Naive thymus-derived CD4-positive, alpha-beta T cell (primary cell): ENCODE measurements around the gene MYO7A. TPM values are rescaled to one million over a fixed set of nuclear protein-coding genes. Genes with fewer than 3 reads are reported as not detected.

Experiments used
- ATAC-seq: fragments of 150-1000 bp; cut with Tn5 transposase; 2 replicates; pipeline ENCODE4 v1.10.0; 2021; ENCODE audit warnings: mild to moderate bottlenecking, moderate library complexity
- CTCF ChIA-PET: fragments of 350-600 bp; sonication (Branson Sonifier 250); formaldehyde crosslinking; loops from one replicate; lab custom pipeline; 2021; ENCODE audit warnings: antibody characterized with exemption; lab: Charles Lee
- POLR2A ChIA-PET: fragments of 350-600 bp; sonication (Branson Sonifier 250); formaldehyde crosslinking; loops from one replicate; lab custom pipeline; 2021; ENCODE audit warnings: antibody characterized with exemption, inconsistent platforms; lab: Charles Lee
- DNase-seq, 9 donors: peaks; one replicate each; pipeline versions ENCODE4 v3.0.0 to v3.0.0-alpha.2; 2020 to 2022; ENCODE audit warnings: mixed read lengths in 1 of 9
- H3K27ac ChIP-seq: one replicate; pipeline ENCODE4 v1.7.0; 2013; ENCODE audit warnings: mild to moderate bottlenecking, low read depth, low read length, moderate library complexity
- H3K27me3 ChIP-seq, 2 donors: one replicate each; pipeline ENCODE4 v1.7.0; 2013; ENCODE audit warnings: low read length in 2 of 2, mild to moderate bottlenecking in 2 of 2, moderate library complexity in 2 of 2; ENCODE audit not compliant: control insufficient read depth in 2 of 2, insufficient read depth in 2 of 2
- H3K36me3 ChIP-seq, 3 experiments: 1 replicate in 2 of 3; 2 replicates in 1 of 3; pipeline ENCODE4 v1.7.0; 2013; ENCODE audit warnings: low read length in 3 of 3, mild to moderate bottlenecking in 3 of 3, moderate library complexity in 1 of 3; ENCODE audit not compliant: insufficient read depth in 3 of 3, control insufficient read depth in 2 of 3
- H3K4me1 ChIP-seq, 2 donors: one replicate each; pipeline ENCODE4 v1.7.0; 2013; ENCODE audit warnings: low read length in 2 of 2, mild to moderate bottlenecking in 2 of 2, moderate library complexity in 1 of 2; ENCODE audit not compliant: control insufficient read depth in 2 of 2, insufficient read depth in 2 of 2
- H3K4me3 ChIP-seq: 2 replicates; pipeline ENCODE4 v1.7.0; 2013; ENCODE audit warnings: mild to moderate bottlenecking, low read length
- H3K9me3 ChIP-seq, 3 experiments: 1 replicate in 2 of 3; 2 replicates in 1 of 3; pipeline ENCODE4 v1.7.0; 2013; ENCODE audit warnings: low read length in 3 of 3; ENCODE audit not compliant: control insufficient read depth in 2 of 3
- H3K27ac Mint-ChIP-seq, 9 donors: one replicate each; pipeline ENCODE4 v1.8.0; 2020 to 2022; ENCODE audit warnings: mixed read lengths in 9 of 9, mild to moderate bottlenecking in 8 of 9, moderate library complexity in 5 of 9, inconsistent platforms in 2 of 9
- H3K27me3 Mint-ChIP-seq, 5 donors: one replicate each; pipeline ENCODE4 v1.8.0; 2021 to 2022; ENCODE audit warnings: mixed read lengths in 5 of 5, mild to moderate bottlenecking in 1 of 5
- H3K36me3 Mint-ChIP-seq, 5 donors: one replicate each; pipeline ENCODE4 v1.8.0; 2020 to 2022; ENCODE audit warnings: mixed read lengths in 5 of 5, mild to moderate bottlenecking in 3 of 5, inconsistent platforms in 1 of 5
- H3K4me1 Mint-ChIP-seq, 7 donors: one replicate each; pipeline ENCODE4 v1.8.0; 2020 to 2022; ENCODE audit warnings: mixed read lengths in 7 of 7, mild to moderate bottlenecking in 3 of 7, inconsistent platforms in 1 of 7
- H3K4me3 Mint-ChIP-seq, 10 donors: one replicate each; pipeline ENCODE4 v1.8.0; 2020 to 2022; ENCODE audit warnings: mild to moderate bottlenecking in 10 of 10, mixed read lengths in 10 of 10, moderate library complexity in 6 of 10, inconsistent platforms in 2 of 10
- H3K9me3 Mint-ChIP-seq, 11 donors: one replicate each; pipeline ENCODE4 v1.8.0; 2020 to 2022; ENCODE audit warnings: mixed read lengths in 11 of 11, mild to moderate bottlenecking in 4 of 11, inconsistent platforms in 1 of 11, moderate library complexity in 1 of 11
- intact Hi-C, 2 donors: fragments of 100-400 bp; cut with micrococcal nuclease; formaldehyde crosslinking; loops; one replicate each; pipeline ENCODE4 v1.15.1; 2023
- polyA plus RNA-seq, 2 donors: library from polyadenylated mRNA; unstranded; fragments of 300-500 nt; fragmentation: Illumina TruSeq; gene quantifications; one replicate each; pipeline ENCODE4 v1.2.3, GENCODE V29; 2021
- total RNA-seq, 6 experiments: library from RNA in 5 of 6; stranded (reverse) in 5 of 6; gene quantifications; 1 replicate in 5 of 6; 2 replicates in 1 of 6; pipeline ENCODE4 v1.2.3 and lab custom pipeline; 2021 to 2026

Gene MYO7A
- total and polyA plus RNA-seq, 7 experiments from 2014 or later, result 0.07 to 2.5 (median 0.27) TPM; not detected in 2

DNA sequence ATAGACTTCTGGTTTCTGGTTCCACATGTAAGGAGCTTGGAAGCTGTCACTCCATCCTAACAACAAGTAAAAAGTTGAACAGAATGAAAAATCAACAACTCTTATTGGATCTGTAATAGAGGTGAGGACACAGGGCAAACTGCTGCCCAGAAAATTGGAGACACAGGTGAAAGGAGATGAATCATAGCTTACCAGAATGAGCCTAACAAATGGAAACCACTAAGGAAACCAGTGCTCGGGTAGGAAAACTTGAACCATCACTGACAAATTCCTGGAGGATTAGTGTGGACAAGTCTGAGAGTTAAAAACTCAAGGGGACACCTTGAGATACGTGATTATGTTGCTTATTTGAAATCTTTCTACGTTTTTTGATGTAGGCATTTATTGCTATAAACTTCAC is 121.4 kb downstream of the MYO7A start:
- peaks cover 0 to 4% (median 0%) of the 10 kb centered on the region in 7 donors for H3K4me1 Mint-ChIP-seq
- POLR2A ChIA-PET, result no interaction called here
- no peak overlapping the region for H3K4me3 Mint-ChIP-seq
- no peaks in the 10 kb centered on the region for H3K4me1 ChIP-seq
- H3K4me3 ChIP-seq, result no peak overlapping the region
- H3K9me3 ChIP-seq, result peaks cover 0 to 4% (median 0%) of the 10 kb centered on the region in 3 experiments
- H3K27ac ChIP-seq, result no peak overlapping the region
- no peak for ATAC-seq
- no peak overlapping the region for H3K27ac Mint-ChIP-seq
- H3K27me3 Mint-ChIP-seq, result peaks cover 0 to 5% (median 0%) of the 10 kb centered on the region in 5 donors
- peaks cover 0 to 30% (median 16%) of the 10 kb centered on the region in 11 donors for H3K9me3 Mint-ChIP-seq
- CTCF ChIA-PET, result interaction anchor here (1.0 kb wide), 1 partner anchor 122 kb away, joined by 3 read pairs; no protein-coding TSS in a partner anchor
- no peak for DNase-seq
- H3K36me3 Mint-ChIP-seq, result no peaks in the 10 kb centered on the region
- no peaks in the 10 kb centered on the region for H3K36me3 ChIP-seq
- no peaks in the 10 kb centered on the region for H3K27me3 ChIP-seq
- intact Hi-C loops, result no loop called here

DNA sequence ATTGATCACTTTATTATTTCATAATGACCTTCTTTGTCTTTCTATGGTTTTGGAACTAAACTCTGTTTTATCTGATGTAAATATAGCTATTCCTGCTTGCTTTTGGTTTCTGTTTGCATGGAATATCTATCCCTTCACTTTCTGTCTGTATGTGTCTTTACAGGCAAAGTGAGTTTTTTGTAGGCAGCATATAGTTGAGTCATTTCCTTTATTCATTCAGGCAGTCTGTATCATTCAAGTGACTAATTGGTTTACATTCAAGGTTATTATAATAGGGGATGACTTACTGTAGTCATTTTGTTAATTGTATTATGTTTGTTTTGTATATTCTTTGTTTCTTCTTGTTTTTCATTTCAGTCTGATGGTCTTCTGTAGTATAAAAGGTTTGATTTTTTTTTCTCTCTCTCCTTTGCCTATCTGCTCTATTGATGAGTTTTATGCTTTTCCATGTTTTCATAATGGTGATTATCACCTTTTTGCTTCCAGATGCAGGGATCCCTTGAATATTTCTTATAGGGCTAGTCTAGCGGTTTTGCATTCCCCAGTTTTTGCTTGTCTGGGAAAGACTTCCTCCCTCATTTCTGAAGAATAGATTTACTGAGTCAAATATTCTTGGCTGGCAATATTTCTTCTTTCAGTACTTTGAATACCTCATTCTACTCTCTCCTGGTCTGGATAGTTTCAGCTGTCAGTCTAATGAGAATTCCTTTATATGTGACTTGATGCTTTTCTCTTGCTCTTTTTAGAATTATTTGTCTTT is 123.0 kb downstream of the MYO7A start:
- H3K36me3 ChIP-seq, result no peaks in the 10 kb centered on the region
- H3K4me1 Mint-ChIP-seq, result no peaks in the 10 kb centered on the region
- ATAC-seq (no peak), DNase-seq (no peak)
- no peak overlapping the region for H3K27ac Mint-ChIP-seq
- no peak overlapping the region for H3K4me3 ChIP-seq
- H3K27me3 ChIP-seq, result no peaks in the 10 kb centered on the region
- intact Hi-C loops, result no loop called here
- H3K4me3 Mint-ChIP-seq, result no peak overlapping the region
- peaks cover 0 to 30% (median 16%) of the 10 kb centered on the region in 11 donors for H3K9me3 Mint-ChIP-seq
- H3K27ac ChIP-seq, result no peak overlapping the region
- H3K27me3 Mint-ChIP-seq, result peaks cover 0 to 12% (median 3%) of the 10 kb centered on the region in 5 donors
- ChIA-PET POLR2A (no interaction called here), CTCF (interaction anchor here (0.5 kb wide), 1 partner anchor 997 kb away, joined by 3 read pairs; no protein-coding TSS in a partner anchor)
- no peaks in the 10 kb centered on the region for H3K4me1 ChIP-seq
- no peaks in the 10 kb centered on the region for H3K36me3 Mint-ChIP-seq
- H3K9me3 ChIP-seq, result peaks cover 0 to 4% (median 0%) of the 10 kb centered on the region in 3 experiments

GRCh38 chr11:77252555-77253270 is 124.7 kb downstream of the MYO7A start:
- Histone ChIP-seq H3K27me3 (no peaks in the 10 kb centered on the region), H3K36me3 (no peaks in the 10 kb centered on the region), H3K27ac (no peak overlapping the region), H3K4me1 (no peaks in the 10 kb centered on the region), H3K9me3 (peaks cover 0 to 4% (median 0%) of the 10 kb centered on the region in 3 experiments), H3K4me3 (no peak overlapping the region)
- Mint-ChIP-seq H3K36me3 (no peaks in the 10 kb centered on the region), H3K27ac (no peak overlapping the region), H3K27me3 (peaks cover 0 to 12% (median 5%) of the 10 kb centered on the region in 5 donors), H3K9me3 (peaks cover 0 to 30% (median 16%) of the 10 kb centered on the region in 11 donors), H3K4me3 (no peak overlapping the region), H3K4me1 (no peaks in the 10 kb centered on the region)
- ChIA-PET CTCF (no interaction called here), POLR2A (no interaction called here)
- DNase-seq, result no peak
- no peak for ATAC-seq
- intact Hi-C loops, result no loop called here

DNA sequence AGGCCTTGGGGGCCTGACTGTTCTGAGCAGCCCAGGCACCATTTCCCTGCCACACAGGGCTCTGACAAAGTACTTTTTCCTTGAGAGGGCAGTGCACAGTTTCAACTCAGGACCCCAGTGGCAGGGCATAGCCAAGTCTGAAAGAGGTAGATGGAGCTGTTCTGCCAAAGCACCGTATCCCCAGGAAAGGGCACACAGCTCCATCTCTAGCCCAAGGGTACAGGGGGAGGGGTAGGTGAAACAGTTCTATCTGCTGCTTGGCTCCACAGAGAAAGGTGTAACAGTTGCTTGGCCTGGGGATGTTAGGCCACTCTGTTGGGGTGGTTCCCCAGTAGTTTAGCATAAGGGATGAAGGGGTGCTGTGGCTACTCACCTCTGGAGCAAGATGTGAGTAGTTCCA is 125.6 kb downstream of the MYO7A start:
- Mint-ChIP-seq H3K9me3 (peaks cover 0 to 30% (median 16%) of the 10 kb centered on the region in 11 donors), H3K4me3 (no peak overlapping the region), H3K27ac (no peak overlapping the region), H3K36me3 (no peaks in the 10 kb centered on the region), H3K4me1 (no peaks in the 10 kb centered on the region), H3K27me3 (peaks cover 0 to 18% (median 11%) of the 10 kb centered on the region in 5 donors)
- H3K27ac ChIP-seq, result no peak overlapping the region
- intact Hi-C loops, result no loop called here
- no peaks in the 10 kb centered on the region for H3K4me1 ChIP-seq
- ATAC-seq, result no peak
- no peak overlapping the region for H3K4me3 ChIP-seq
- H3K9me3 ChIP-seq, result peaks cover 0 to 4% (median 0%) of the 10 kb centered on the region in 3 experiments
- no peaks in the 10 kb centered on the region for H3K36me3 ChIP-seq
- H3K27me3 ChIP-seq, result no peaks in the 10 kb centered on the region
- DNase-seq, result no peak
- ChIA-PET CTCF (no interaction called here), POLR2A (interaction anchor here (0.5 kb wide), 1 partner anchor 332 kb away, joined by 3 read pairs; no protein-coding TSS in a partner anchor)

DNA sequence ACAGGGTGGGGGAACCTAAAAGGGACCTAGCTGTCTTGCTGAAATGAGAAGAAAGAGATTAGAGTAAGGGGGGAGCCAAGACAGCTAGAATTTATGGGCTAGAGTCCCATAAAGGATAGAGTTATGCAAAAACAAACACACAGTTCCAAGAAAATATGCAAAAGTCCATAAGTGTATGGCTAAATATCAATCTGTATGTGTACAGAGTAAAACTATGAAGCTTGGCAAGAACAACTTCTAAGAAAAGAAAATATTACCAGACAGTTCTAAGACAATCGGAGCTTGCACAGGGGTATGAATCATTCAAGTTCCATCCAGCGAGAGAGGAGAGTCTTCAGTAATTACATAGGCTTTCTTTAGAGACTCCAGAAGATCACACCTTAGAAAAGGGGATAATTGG is 131.6 kb downstream of the MYO7A start:
- no peak for ATAC-seq

GRCh38 chr11:77262803-77263202 is 134.8 kb downstream of the MYO7A start:
- DNase-seq (no peak), ATAC-seq (no peak)
- H3K4me1 ChIP-seq, result no peaks in the 10 kb centered on the region
- Mint-ChIP-seq H3K36me3 (peaks cover 0 to 5% (median 0%) of the 10 kb centered on the region in 5 donors), H3K4me1 (no peaks in the 10 kb centered on the region), H3K27ac (no peak overlapping the region), H3K9me3 (peaks cover 0 to 45% (median 18%) of the 10 kb centered on the region in 11 donors), H3K4me3 (no peak overlapping the region), H3K27me3 (peaks cover 12 to 43% (median 29%) of the 10 kb centered on the region in 5 donors)
- H3K27me3 ChIP-seq, result no peaks in the 10 kb centered on the region
- H3K36me3 ChIP-seq, result no peaks in the 10 kb centered on the region
- H3K9me3 ChIP-seq, result peaks cover 0 to 9% (median 0%) of the 10 kb centered on the region in 3 experiments
- POLR2A ChIA-PET, result no interaction called here
- no peak overlapping the region for H3K4me3 ChIP-seq
- no peak overlapping the region for H3K27ac ChIP-seq
- CTCF ChIA-PET, result interaction anchor here (0.7 kb wide), 1 partner anchor 93 kb away, joined by 5 read pairs; no protein-coding TSS in a partner anchor
- intact Hi-C loops, result no loop called here

More for the DNA sequence above, 131.6 kb downstream of the MYO7A start:
- Mint-ChIP-seq H3K27ac (no peak overlapping the region), H3K27me3 (peaks cover 16 to 51% (median 34%) of the 10 kb centered on the region in 5 donors), H3K9me3 (peaks cover 0 to 45% (median 18%) of the 10 kb centered on the region in 11 donors), H3K4me1 (no peaks in the 10 kb centered on the region), H3K36me3 (peaks cover 0 to 5% (median 0%) of the 10 kb centered on the region in 5 donors), H3K4me3 (no peak overlapping the region)
- ChIA-PET CTCF (no interaction called here), POLR2A (no interaction called here)
- H3K9me3 ChIP-seq, result peaks cover 0 to 9% (median 0%) of the 10 kb centered on the region in 3 experiments
- H3K27me3 ChIP-seq, result no peaks in the 10 kb centered on the region
- H3K4me3 ChIP-seq, result no peak overlapping the region
- DNase-seq, result no peak
- H3K4me1 ChIP-seq, result no peaks in the 10 kb centered on the region
- H3K27ac ChIP-seq, result no peak overlapping the region
- intact Hi-C loops, result no loop called here
- no peaks in the 10 kb centered on the region for H3K36me3 ChIP-seq
